ENCODE measurements around the gene PRKCE. TPM values are rescaled to one million over a fixed set of nuclear protein-coding genes. Genes with fewer than 3 reads are reported as not detected.

Gene PRKCE
- total RNA-seq, 1 experiment from 2014 or later: 4.4 TPM

DNA sequence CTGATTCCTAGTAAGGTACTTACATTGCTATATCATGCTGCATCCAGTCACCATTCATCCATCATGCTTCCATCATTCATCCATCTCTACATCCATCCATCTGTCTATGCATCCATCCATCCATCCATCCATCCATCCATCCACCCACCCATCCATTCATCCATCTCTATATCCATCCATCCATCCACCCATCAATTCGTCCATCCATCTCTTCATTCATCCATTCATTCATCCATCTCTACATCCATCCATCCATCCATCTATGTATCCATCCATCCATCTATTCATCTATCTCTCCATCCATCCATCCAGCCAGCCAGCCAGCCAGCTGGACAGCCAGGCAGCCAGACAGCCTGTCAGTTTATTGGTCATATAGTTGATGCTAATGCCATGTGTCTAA is 20.7 kb downstream of the PRKCE start:
- intact Hi-C loops (cut with micrococcal nuclease; ENCODE audit: unreplicated experiment): no loop called here
- Histone ChIP-seq H3K27me3 (replicated peaks; ENCODE audit: control insufficient read depth, insufficient read depth, low read length) (no peaks in the 10 kb centered on the region), H3K4me3 (ENCODE audit: low read depth, low read length) (no peak overlapping the region), H3K9me3 (no peaks in the 10 kb centered on the region), H3K36me3 (ENCODE audit: control insufficient read depth, insufficient read depth, low read length) (no peaks in the 10 kb centered on the region), H3K4me1 (peaks cover 47% of the 10 kb centered on the region)
- POLR2A ChIA-PET: no interaction called here
- no peaks in the 10 kb centered on the region for H3K4me1 Mint-ChIP-seq (ENCODE audit: low read depth, unreplicated experiment)
- no peaks in the 10 kb centered on the region for H3K27me3 Mint-ChIP-seq (ENCODE audit: insufficient read depth, unreplicated experiment)
- no peaks in the 10 kb centered on the region for H3K36me3 Mint-ChIP-seq (ENCODE audit: insufficient read depth, unreplicated experiment)
- DNase-seq: no peak
- no peak overlapping the region for H3K27ac Mint-ChIP-seq (ENCODE audit: unreplicated experiment)
- no peak overlapping the region for H3K4me3 Mint-ChIP-seq (ENCODE audit: unreplicated experiment)
- TF ChIP-seq, protein P1, sequence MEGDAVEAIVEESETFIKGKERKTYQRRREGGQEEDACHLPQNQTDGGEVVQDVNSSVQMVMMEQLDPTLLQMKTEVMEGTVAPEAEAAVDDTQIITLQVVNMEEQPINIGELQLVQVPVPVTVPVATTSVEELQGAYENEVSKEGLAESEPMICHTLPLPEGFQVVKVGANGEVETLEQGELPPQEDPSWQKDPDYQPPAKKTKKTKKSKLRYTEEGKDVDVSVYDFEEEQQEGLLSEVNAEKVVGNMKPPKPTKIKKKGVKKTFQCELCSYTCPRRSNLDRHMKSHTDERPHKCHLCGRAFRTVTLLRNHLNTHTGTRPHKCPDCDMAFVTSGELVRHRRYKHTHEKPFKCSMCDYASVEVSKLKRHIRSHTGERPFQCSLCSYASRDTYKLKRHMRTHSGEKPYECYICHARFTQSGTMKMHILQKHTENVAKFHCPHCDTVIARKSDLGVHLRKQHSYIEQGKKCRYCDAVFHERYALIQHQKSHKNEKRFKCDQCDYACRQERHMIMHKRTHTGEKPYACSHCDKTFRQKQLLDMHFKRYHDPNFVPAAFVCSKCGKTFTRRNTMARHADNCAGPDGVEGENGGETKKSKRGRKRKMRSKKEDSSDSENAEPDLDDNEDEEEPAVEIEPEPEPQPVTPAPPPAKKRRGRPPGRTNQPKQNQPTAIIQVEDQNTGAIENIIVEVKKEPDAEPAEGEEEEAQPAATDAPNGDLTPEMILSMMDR (IDR thresholded peaks at IDR 0.05; ENCODE audit: insufficient read depth in 1 of 2, low read depth in 1 of 2, low read length in 1 of 2, severe bottlenecking in 1 of 2, unreplicated experiment in 1 of 2): no peak
- H3K9me3 Mint-ChIP-seq (ENCODE audit: unreplicated experiment): no peaks in the 10 kb centered on the region
- no TSS peak for BruUV-seq (replicated peaks)
- CTCF ChIA-PET: no interaction called here

DNA sequence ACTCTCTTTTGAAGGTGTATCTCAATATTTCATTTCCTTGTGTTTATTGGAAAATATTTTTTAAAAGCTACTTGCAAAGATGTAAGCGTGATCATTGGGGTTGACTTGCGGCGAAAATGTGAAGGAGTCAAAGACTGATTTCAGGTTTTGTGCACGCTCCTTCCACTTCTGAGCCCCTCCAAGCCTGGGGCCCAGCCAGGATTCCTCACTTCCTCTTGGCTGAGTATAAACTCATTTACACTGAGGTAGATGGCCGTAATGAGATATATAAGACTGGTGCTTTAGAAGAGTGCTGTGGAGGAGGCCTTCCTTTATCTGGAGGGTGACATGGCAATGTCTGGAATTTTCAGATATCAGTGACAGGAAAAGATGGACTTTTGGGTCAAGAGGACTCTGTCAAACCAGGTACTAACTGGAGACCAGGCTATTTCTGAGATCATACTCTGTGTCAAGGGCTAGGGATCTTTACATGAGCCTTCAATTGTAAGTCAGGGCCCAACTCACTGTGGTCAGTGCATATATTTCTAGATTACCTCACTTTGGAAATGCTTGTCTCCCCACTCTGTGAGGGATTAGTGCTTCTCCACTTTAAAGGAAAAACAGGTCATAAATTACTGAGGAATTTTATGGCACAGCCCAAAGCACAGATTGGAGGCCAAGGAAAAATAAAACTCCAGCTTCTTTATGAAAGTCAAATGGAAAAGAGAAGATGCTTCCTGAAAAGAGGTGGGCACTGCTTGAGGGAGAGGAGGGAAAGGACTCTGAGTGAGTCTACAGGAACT is 22.8 kb downstream of the PRKCE start:
- no peak overlapping the region for H3K4me3 Mint-ChIP-seq (ENCODE audit: unreplicated experiment)
- H3K27me3 ChIP-seq (replicated peaks; ENCODE audit: control insufficient read depth, insufficient read depth, low read length): no peaks in the 10 kb centered on the region
- H3K4me3 ChIP-seq (ENCODE audit: low read depth, low read length): no peak overlapping the region
- no peaks in the 10 kb centered on the region for H3K9me3 ChIP-seq
- no peaks in the 10 kb centered on the region for H3K9me3 Mint-ChIP-seq (ENCODE audit: unreplicated experiment)
- H3K36me3 ChIP-seq (ENCODE audit: control insufficient read depth, insufficient read depth, low read length): no peaks in the 10 kb centered on the region
- ChIA-PET CTCF (no interaction called here), POLR2A (no interaction called here)
- H3K4me1 Mint-ChIP-seq (ENCODE audit: low read depth, unreplicated experiment): no peaks in the 10 kb centered on the region
- H3K27me3 Mint-ChIP-seq (ENCODE audit: insufficient read depth, unreplicated experiment): no peaks in the 10 kb centered on the region
- no peak for DNase-seq
- no TSS peak for BruUV-seq (replicated peaks)
- H3K27ac Mint-ChIP-seq (ENCODE audit: unreplicated experiment): no peak overlapping the region
- intact Hi-C loops (cut with micrococcal nuclease; ENCODE audit: unreplicated experiment): no loop called here
- TF ChIP-seq, protein P1 (IDR thresholded peaks at IDR 0.05; ENCODE audit: insufficient read depth in 1 of 2, low read depth in 1 of 2, low read length in 1 of 2, severe bottlenecking in 1 of 2, unreplicated experiment in 1 of 2): no peak
- H3K36me3 Mint-ChIP-seq (ENCODE audit: insufficient read depth, unreplicated experiment): no peaks in the 10 kb centered on the region
- peaks cover 39% of the 10 kb centered on the region for H3K4me1 ChIP-seq

DNA sequence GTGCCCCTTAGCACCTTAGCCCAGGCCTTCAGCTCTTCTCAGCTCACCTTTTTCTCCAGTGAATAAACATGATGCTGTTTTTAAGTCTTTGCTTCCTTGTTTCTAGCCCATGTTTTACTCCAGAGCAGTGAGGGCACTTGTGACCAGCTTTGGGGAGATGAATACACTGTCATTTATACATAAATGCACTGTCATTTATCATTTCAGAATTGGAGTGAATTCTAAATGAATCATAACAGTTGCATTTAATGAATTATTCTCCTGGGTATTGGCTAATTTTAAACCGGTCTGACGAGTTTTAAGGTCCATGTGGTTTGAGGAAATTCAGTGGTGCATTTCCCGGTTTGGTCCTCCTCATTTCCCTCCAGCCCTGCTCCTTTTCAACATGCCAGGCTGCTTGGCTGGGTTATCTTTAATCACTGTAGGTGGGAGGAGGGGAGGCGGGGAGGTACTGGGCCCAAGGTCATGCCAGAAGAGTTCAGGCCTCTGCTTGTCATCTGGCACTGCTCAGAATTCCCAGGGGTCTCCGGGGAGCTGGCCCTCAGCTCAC is 23.9 kb downstream of the PRKCE start:
- intact Hi-C loops (cut with micrococcal nuclease; ENCODE audit: unreplicated experiment): no loop called here
- no TSS peak for BruUV-seq (replicated peaks)
- POLR2A ChIA-PET: no interaction called here
- H3K4me1 ChIP-seq: peaks cover 35% of the 10 kb centered on the region
- no peaks in the 10 kb centered on the region for H3K27me3 ChIP-seq (replicated peaks; ENCODE audit: control insufficient read depth, insufficient read depth, low read length)
- no peaks in the 10 kb centered on the region for H3K4me1 Mint-ChIP-seq (ENCODE audit: low read depth, unreplicated experiment)
- H3K36me3 Mint-ChIP-seq (ENCODE audit: insufficient read depth, unreplicated experiment): no peaks in the 10 kb centered on the region
- TF ChIP-seq, protein P1 (IDR thresholded peaks at IDR 0.05; ENCODE audit: insufficient read depth in 1 of 2, low read depth in 1 of 2, low read length in 1 of 2, severe bottlenecking in 1 of 2, unreplicated experiment in 1 of 2): no peak
- no peak overlapping the region for H3K4me3 ChIP-seq (ENCODE audit: low read depth, low read length)
- H3K9me3 ChIP-seq: no peaks in the 10 kb centered on the region
- H3K27ac Mint-ChIP-seq (ENCODE audit: unreplicated experiment): no peak overlapping the region
- DNase-seq: peak; percentile 41 to 49
- no peaks in the 10 kb centered on the region for H3K27me3 Mint-ChIP-seq (ENCODE audit: insufficient read depth, unreplicated experiment)
- no peak overlapping the region for H3K4me3 Mint-ChIP-seq (ENCODE audit: unreplicated experiment)
- no peaks in the 10 kb centered on the region for H3K36me3 ChIP-seq (ENCODE audit: control insufficient read depth, insufficient read depth, low read length)
- H3K9me3 Mint-ChIP-seq (ENCODE audit: unreplicated experiment): no peaks in the 10 kb centered on the region
- CTCF ChIA-PET: no interaction called here

All from Caco-2 (cell line).